ENCODE results near the gene EIF4E2. TPM values are rescaled to one million over a fixed set of nuclear protein-coding genes. Genes with fewer than 3 reads are reported as not detected.

The EIF4E2 gene
- total and polyA plus RNA-seq, 9 donors = 18.6 to 111 (median 42.8) TPM

GRCh38 chr2:232502511-232502910 is 48.0 kb upstream of the EIF4E2 start:
- TF ChIP-seq POLR2A (IDR thresholded peaks at IDR 0.05) (no peak), CTCF (IDR thresholded peaks at IDR 0.05) (no peak), EP300 (IDR thresholded peaks at IDR 0.05) (no peak)
- Histone ChIP-seq H3K4me1 (ENCODE audit: insufficient read depth) (peaks cover 16% of the 10 kb centered on the region), H3K27me3 (no peaks in the 10 kb centered on the region), H3K9me3 (no peaks in the 10 kb centered on the region), H3K4me3 (peak overlapping the region; percentile 22), H3K27ac (peak overlapping the region; percentile 85 to 97), H3K36me3 (no peaks in the 10 kb centered on the region)
- intact Hi-C loops (cut with DNase I) = no loop called here
- DNase-seq = no peak
- 8 to 17% (median 10%) methylated on average over 20 to 21 of the region's 21 CpGs for WGBS, 3 donors

DNA sequence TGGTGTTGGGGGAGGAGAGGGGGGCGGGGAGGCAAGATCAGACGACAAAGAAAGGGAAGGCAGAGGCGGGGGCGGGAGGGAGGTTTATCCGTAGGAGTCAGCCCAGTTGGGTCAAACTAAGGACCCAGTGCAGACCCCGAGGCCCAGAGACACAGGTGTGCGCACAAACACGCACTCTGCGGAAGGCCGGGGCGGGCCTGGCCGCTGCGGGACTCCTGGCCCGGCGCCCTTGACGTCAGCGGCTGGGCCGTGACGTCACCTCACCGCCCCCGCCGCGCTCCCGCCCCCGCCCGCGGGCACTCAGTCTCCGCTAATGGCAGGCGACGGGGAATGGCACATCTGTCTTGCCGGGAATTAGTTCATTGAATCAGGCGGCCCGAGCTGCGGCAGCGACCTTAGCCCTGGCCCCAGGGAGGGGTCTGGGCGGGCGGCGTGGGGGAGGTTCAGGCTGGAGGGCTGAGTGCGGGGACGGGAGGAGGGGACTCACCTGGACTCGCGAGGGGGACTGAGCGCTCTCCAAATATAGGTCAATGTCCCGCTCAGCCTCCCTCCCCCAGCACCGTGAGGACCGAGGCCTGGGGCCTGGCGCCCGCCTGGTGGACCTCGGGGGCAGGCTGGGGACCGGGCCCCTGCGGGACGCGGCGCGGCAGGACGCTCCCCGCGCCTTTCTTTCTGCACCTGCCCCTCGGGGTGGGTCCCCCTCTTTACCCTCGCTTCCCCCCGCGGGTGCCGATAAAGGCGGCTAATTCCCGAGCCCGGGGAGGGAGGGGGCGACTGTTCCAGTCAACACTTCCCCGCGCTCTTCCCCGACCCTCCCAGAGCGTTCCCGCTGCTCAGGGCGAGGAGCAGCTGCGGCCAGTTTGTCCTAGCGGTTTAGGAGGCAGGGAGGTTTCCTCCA is 47.3 kb upstream of the EIF4E2 start:
- H3K4me1 ChIP-seq (ENCODE audit: insufficient read depth) = peaks cover 16% of the 10 kb centered on the region
- H3K4me3 ChIP-seq = peak overlapping the region; percentile 22
- peak; percentile 73 to 92 (median 89) for DNase-seq
- peak; percentile 66 for TF ChIP-seq POLR2A (IDR thresholded peaks at IDR 0.05)
- TF ChIP-seq CTCF (IDR thresholded peaks at IDR 0.05) = no peak
- peak; percentile 32 for TF ChIP-seq EP300 (IDR thresholded peaks at IDR 0.05)
- H3K27ac ChIP-seq = peak overlapping the region; percentile 88 to 97
- H3K9me3 ChIP-seq = no peaks in the 10 kb centered on the region
- no peaks in the 10 kb centered on the region for H3K36me3 ChIP-seq
- 1 to 3% (median 2%) methylated on average over 63 to 75 of the region's 75 CpGs for WGBS, 3 donors
- H3K27me3 ChIP-seq = no peaks in the 10 kb centered on the region
- intact Hi-C loops (cut with DNase I) = no loop called here

GRCh38 chr2:232503809-232504323 is 46.6 kb upstream of the EIF4E2 start:
- peak in 2 of 5 donors; percentile 42 to 44 for DNase-seq
- TF ChIP-seq CTCF (IDR thresholded peaks at IDR 0.05) (no peak), EP300 (IDR thresholded peaks at IDR 0.05) (no peak), POLR2A (IDR thresholded peaks at IDR 0.05) (no peak)
- H3K9me3 ChIP-seq = no peaks in the 10 kb centered on the region
- H3K27ac ChIP-seq = peak overlapping the region; percentile 88 to 97
- 53 to 62% (median 55%) methylated on average over 16 of the region's 16 CpGs for WGBS, 3 donors
- no peaks in the 10 kb centered on the region for H3K27me3 ChIP-seq
- intact Hi-C loops (cut with DNase I) = no loop called here
- H3K4me1 ChIP-seq (ENCODE audit: insufficient read depth) = peaks cover 16% of the 10 kb centered on the region
- no peaks in the 10 kb centered on the region for H3K36me3 ChIP-seq
- no peak overlapping the region for H3K4me3 ChIP-seq

- no peaks in the 10 kb centered on the region for H3K36me3 ChIP-seq
- peak overlapping the region in 1 of 2 donors; percentile 97 for H3K27ac ChIP-seq
- no peak for DNase-seq
- 66 to 95% (median 95%) methylated on average over 2 of the region's 2 CpGs for WGBS, 3 donors
- TF ChIP-seq EP300 (IDR thresholded peaks at IDR 0.05) = no peak
- no peak for TF ChIP-seq CTCF (IDR thresholded peaks at IDR 0.05)
- no peak for TF ChIP-seq POLR2A (IDR thresholded peaks at IDR 0.05)
- H3K9me3 ChIP-seq = no peaks in the 10 kb centered on the region
- intact Hi-C loops (cut with DNase I) = no loop called here
- H3K4me3 ChIP-seq = no peak overlapping the region
- H3K27me3 ChIP-seq = no peaks in the 10 kb centered on the region
- peaks cover 16% of the 10 kb centered on the region for H3K4me1 ChIP-seq (ENCODE audit: insufficient read depth)
Measured at GRCh38 chr2:232504438-232504837, 46.1 kb upstream of the EIF4E2 start.

Data from ovary (tissue), 9 donors.